IPS-NIHi7 (cell line): ENCODE results near the gene PTPN6.
A peak's percentile ranks its signal among the peaks of the same experiment; 100 is the strongest.

ENCODE experiments used
- DNase-seq: peaks from one replicate; pipeline ENCODE4 v3.0.0; 2012; ENCODE audit warnings: mixed read lengths; ENCODE audit errors: extremely low spot score

Gene PTPN6

DNA sequence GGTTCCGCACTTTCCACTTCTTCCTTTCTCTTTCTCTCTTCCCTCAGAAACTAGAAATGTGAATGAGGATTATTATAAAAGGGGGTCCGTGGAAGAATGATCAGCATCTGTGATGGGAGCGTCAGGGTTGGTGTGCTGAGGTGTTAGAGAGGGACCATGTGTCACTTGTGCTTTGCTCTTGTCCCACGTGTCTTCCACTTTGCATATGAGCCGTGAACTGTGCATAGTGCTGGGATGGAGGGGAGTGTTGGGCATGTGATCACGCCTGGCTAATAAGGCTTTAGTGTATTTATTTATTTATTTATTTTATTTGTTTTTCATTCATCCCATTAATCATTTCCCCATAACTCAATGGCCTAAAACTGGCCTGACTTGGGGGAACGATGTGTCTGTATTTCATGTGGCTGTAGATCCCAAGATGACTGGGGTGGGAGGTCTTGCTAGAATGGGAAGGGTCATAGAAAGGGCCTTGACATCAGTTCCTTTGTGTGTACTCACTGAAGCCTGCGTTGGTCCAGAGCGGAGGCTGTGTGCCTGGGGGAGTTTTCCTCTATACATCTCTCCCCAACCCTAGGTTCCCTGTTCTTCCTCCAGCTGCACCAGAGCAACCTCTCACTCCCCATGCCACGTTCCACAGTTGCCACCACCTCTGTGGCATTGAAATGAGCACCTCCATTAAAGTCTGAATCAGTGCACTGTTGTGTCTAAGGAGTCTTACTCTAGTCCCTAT lies 28.0 kb upstream of the PTPN6 start:
- no peak for DNase-seq

- DNase-seq = no peak
These were observed 27.3 kb upstream of the PTPN6 start for GRCh38 chr12:6923851-6924250.

GRCh38 chr12:6925239-6925539 lies 26.0 kb upstream of the PTPN6 start:
- no peak for DNase-seq

GRCh38 chr12:6925540-6926279 lies 25.4 kb upstream of the PTPN6 start:
- peak; percentile 64 for DNase-seq

DNA sequence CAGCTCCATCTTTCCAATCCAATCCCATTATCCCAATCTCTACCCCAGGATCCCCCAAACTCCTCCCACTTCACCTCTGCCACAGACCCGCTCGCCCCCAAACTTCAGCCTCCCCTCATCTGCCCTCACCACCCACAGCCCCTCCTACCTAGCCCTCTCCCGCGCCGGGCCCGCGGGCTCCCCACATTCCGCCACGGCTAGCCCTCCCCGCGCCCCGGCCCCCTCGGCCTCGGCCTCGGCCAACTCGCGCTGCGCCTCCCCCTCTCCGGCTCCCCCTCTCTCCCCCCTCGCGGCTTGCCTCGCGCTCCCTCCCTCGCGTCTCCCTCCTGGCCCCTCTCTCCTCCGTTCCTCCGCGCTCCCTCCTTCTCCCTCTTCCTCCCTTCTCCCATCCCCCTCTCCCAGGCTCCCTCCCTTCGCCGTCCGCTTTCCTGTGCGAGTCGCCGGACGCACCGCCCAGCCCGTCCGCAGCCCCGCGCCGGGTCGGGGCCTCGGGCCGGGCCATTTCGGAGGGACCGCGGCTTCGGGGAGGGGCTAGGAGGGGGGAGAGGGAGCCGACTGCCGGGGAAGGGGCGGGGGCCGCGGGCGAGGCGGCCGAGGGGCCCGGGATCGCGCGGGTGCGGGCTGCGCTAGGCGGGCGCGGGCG lies 23.7 kb upstream of the PTPN6 start, which contains the start of gene ATN1:
Gene ATN1, plus strand, starts transcription at position 581 of the 643 bp plus-strand sequence. CDS start 6,043 bp downstream, outside the sequence.
- peak; percentile 64 for DNase-seq

GRCh38 chr12:6928022-6928702 lies 23.0 kb upstream of the PTPN6 start:
- no peak for DNase-seq

- DNase-seq = no peak
These were observed 22.3 kb upstream of the PTPN6 start for GRCh38 chr12:6928703-6929407.

DNA sequence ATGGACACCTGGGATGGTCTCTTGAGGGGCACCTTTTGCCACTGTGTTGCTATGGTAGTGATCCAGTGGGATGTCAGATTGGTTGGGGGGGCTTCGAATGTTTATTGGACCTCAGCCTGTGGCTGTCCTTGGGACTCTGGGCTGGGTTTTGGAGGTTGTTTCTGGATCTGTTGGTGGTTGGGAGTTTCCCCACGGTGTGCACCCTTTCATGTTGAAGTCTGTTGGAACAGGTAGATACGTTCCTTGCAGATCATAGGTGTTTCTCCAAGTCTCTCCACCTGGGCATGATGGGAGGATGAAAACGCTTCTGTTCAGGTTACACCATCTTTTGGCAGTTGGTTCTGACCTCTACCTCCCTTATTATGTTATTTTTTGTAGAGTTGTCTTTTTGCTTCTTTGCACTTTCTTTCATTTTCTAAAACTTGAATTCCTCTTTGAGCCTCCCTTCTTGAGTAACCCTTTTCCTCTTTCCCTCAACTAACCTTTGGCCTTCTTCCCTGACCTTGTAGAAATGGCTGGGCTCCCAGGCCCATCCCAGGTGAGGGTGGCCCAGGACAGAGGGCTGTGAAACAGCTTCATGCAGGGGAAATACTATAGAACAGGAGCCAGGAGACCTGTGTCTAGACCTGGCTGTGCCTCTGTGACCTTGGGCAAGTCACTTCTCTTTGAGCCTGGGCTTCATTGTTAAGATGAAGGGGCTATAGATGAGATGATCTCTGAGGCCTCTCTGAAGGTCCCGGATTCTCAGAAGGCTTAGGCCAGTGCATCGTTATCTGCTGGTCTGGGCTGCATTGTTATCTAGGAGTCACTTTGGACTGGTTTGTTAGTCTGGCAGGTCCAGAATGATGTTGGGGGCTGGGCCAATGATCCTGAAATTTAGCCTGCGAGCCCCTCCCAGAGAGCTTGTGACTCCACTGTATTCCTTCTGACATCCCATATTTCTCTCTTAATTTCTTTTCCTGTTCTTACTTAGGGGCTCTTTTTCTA lies 21.4 kb upstream of the PTPN6 start:
- DNase-seq = no peak

DNA sequence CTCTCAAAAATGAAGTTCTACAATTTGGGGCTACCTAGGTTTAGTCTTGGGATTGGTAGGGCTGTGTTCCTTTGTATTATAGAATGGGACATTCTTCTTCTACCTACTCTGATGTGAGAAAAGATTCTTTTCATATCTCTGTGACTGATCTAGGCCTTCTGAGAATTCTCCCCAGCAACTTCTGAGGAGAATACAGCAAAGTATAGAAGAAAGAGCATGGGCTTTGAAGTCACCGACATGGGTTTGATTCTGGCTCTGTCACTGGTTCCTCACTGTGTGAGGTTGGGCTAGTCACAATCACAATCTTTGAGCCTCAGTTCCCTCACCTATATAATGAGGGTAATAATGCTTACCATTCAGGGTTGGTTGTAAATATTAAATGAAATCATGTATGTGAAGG lies 18.4 kb upstream of the PTPN6 start:
- DNase-seq = no peak

- no peak for DNase-seq
These were observed 17.0 kb upstream of the PTPN6 start for GRCh38 chr12:6934110-6934509.

DNA sequence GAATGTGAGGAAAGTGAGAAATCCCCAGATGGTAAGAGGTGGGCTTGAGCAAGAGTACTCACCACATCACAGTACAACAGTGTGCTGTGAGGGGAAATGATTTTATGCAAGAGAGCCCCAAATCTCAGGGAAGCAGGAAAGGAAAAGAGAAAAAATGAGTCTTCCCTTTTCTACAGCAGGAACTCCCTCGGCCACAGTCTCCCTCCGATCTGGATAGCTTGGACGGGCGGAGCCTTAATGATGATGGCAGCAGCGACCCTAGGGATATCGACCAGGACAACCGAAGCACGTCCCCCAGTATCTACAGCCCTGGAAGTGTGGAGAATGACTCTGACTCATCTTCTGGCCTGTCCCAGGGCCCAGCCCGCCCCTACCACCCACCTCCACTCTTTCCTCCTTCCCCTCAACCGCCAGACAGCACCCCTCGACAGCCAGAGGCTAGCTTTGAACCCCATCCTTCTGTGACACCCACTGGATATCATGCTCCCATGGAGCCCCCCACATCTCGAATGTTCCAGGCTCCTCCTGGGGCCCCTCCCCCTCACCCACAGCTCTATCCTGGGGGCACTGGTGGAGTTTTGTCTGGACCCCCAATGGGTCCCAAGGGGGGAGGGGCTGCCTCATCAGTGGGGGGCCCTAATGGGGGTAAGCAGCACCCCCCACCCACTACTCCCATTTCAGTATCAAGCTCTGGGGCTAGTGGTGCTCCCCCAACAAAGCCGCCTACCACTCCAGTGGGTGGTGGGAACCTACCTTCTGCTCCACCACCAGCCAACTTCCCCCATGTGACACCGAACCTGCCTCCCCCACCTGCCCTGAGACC lies 15.6 kb upstream of the PTPN6 start:
- DNase-seq = no peak

DNA sequence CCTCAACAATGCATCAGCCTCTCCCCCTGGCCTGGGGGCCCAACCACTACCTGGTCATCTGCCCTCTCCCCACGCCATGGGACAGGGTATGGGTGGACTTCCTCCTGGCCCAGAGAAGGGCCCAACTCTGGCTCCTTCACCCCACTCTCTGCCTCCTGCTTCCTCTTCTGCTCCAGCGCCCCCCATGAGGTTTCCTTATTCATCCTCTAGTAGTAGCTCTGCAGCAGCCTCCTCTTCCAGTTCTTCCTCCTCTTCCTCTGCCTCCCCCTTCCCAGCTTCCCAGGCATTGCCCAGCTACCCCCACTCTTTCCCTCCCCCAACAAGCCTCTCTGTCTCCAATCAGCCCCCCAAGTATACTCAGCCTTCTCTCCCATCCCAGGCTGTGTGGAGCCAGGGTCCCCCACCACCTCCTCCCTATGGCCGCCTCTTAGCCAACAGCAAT lies 14.9 kb upstream of the PTPN6 start:
- no peak for DNase-seq

DNA sequence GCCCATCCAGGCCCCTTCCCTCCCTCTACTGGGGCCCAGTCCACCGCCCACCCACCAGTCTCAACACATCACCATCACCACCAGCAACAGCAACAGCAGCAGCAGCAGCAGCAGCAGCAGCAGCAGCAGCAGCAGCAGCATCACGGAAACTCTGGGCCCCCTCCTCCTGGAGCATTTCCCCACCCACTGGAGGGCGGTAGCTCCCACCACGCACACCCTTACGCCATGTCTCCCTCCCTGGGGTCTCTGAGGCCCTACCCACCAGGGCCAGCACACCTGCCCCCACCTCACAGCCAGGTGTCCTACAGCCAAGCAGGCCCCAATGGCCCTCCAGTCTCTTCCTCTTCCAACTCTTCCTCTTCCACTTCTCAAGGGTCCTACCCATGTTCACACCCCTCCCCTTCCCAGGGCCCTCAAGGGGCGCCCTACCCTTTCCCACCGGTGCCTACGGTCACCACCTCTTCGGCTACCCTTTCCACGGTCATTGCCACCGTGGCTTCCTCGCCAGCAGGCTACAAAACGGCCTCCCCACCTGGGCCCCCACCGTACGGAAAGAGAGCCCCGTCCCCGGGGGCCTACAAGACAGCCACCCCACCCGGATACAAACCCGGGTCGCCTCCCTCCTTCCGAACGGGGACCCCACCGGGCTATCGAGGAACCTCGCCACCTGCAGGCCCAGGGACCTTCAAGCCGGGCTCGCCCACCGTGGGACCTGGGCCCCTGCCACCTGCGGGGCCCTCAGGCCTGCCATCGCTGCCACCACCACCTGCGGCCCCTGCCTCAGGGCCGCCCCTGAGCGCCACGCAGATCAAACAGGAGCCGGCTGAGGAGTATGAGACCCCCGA lies 14.3 kb upstream of the PTPN6 start:
- DNase-seq = peak; percentile 32

DNA sequence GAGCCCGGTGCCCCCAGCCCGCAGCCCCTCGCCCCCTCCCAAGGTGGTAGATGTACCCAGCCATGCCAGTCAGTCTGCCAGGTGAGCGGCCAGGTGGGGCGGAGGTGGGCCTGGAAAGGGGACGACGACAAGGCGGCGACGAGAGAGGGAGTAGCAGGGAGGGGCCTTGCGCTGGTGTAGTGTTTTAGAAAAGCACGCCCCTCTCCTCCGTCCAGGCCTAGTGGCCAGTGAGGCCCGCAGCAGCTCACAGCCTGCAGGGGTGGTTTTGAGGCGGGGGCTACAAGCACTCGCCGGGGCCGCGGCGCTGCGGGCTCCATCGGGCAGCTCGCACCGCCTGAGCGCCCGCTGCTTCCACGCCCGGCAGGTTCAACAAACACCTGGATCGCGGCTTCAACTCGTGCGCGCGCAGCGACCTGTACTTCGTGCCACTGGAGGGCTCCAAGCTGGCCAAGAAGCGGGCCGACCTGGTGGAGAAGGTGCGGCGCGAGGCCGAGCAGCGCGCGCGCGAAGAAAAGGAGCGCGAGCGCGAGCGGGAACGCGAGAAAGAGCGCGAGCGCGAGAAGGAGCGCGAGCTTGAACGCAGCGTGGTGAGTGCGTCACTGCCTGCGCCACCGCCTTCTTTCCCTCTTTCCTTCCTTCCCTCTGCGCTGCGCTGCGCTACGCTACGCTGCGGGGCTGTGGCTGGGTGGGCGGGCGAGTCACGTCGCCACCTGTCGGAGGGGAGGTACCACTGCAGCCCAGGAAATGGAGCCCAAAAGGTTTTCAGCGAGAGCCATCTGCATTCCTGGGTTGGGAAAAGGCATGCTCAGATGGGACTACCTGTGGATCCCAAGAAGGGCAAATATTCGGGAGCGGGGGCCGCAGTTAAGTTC lies 13.4 kb upstream of the PTPN6 start:
- peak; percentile 75 for DNase-seq

GRCh38 chr12:6938353-6939190 lies 12.6 kb upstream of the PTPN6 start:
- no peak for DNase-seq

- DNase-seq = no peak
These were observed 12.0 kb upstream of the PTPN6 start for GRCh38 chr12:6939191-6939540.

GRCh38 chr12:6941267-6941666 lies 9.9 kb upstream of the PTPN6 start:
- no peak for DNase-seq
